AG04450 (cell line): ENCODE results near the gene CORO2B. TPM values are rescaled to one million over a fixed set of nuclear protein-coding genes. Genes with fewer than 3 reads are reported as not detected.

Experiments used
- CTCF ChIA-PET: fragments of 300-600, 350-600 bp; formaldehyde crosslinking; extraction: SDS; loops from one replicate; lab custom pipeline; 2022; ENCODE audit warnings: antibody characterized with exemption, inconsistent platforms; lab: Charles Lee
- POLR2A ChIA-PET: fragments of 350-600 bp; formaldehyde crosslinking; extraction: SDS; loops from one replicate; lab custom pipeline; 2021; ENCODE audit warnings: antibody characterized with exemption, inconsistent platforms; lab: Yijun Ruan, JAX
- DNase-seq: peaks from one replicate; pipeline ENCODE4 v3.0.0-alpha.2; 2011; ENCODE audit warnings: low read depth, low spot score
- H3K27ac ChIP-seq: one replicate; pipeline ENCODE4 v1.5.1; 2012; ENCODE audit warnings: low read depth, low read length, control low read depth
- H3K27me3 ChIP-seq: one replicate; pipeline ENCODE4 v1.6.0; 2012; ENCODE audit warnings: low read length; ENCODE audit not compliant: control insufficient read depth, insufficient read depth
- H3K4me3 ChIP-seq: 2 replicates; pipeline ENCODE4 v1.5.1; 2011; ENCODE audit warnings: mild to moderate bottlenecking, low read depth, low read length, control low read depth
- H3K9me3 ChIP-seq: 2 replicates; pipeline ENCODE4 v1.5.1; 2012; ENCODE audit warnings: low read length; ENCODE audit not compliant: control insufficient read depth, insufficient read depth
- polyA plus RNA-seq: library from polyadenylated mRNA; depleted of rRNA; stranded (reverse); fragments of >200 nt; gene quantifications from 2 replicates; pipeline ENCODE4 v1.2.3, GENCODE V29; 2011
- TF ChIP-seq, protein P1 (sequence below): IDR thresholded peaks from 2 replicates; pipeline ENCODE4 v1.5.1; 2011; ENCODE audit warnings: low read depth, low read length, control low read depth, inconsistent platforms

The CORO2B gene
- polyA plus RNA-seq, 1 experiment = 16.1 TPM

DNA sequence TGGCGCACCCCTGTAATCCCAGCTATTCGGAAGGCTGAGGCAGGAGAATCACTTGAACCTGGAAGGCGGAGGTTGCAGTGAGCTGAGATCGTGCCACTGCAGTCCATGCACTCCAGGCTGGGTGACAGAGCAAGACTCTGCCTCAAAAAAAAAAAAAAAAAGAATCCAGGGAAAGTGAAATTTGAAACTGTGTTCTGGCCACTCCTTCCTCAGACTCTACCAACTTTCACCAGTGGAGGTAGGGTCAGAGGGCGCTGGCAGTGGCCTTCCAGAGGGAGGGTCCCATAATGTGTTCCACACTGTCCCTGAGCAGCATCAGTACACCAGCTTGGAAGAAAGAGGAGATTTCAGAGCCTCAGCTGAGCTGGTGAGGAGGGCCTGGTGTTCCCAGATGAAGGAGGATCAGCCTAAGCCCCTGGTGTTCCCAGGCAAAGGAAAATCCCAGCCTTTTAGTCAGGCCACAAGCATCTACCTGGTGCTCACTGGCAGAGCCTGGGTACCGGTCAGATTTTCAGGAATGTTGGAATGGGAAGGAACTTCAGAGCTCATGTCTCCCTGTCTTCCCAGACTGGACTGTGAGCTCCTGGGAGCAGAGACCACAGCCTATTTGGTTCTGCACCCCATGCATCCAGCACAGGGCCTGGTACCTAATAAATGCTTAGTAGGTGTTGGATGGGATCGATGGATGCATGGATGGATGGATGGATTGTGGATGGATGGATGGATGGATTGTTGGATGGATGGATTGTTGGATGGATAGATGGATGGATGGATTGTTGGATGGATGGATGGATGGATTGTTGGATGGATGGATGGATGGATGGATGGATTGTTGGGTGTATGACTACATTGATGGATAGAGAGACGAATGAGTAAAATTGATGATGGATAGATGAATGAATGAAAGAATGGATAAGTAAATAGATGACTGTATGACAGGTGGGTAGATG is 117.9 kb downstream of the CORO2B start:
- POLR2A ChIA-PET = no interaction called here
- Histone ChIP-seq H3K27ac (no peak overlapping the region), H3K9me3 (no peaks in the 10 kb centered on the region; the same call in 1 of the 2 replicates), H3K4me3 (no peak overlapping the region), H3K27me3 (no peaks in the 10 kb centered on the region)
- TF ChIP-seq, protein P1, sequence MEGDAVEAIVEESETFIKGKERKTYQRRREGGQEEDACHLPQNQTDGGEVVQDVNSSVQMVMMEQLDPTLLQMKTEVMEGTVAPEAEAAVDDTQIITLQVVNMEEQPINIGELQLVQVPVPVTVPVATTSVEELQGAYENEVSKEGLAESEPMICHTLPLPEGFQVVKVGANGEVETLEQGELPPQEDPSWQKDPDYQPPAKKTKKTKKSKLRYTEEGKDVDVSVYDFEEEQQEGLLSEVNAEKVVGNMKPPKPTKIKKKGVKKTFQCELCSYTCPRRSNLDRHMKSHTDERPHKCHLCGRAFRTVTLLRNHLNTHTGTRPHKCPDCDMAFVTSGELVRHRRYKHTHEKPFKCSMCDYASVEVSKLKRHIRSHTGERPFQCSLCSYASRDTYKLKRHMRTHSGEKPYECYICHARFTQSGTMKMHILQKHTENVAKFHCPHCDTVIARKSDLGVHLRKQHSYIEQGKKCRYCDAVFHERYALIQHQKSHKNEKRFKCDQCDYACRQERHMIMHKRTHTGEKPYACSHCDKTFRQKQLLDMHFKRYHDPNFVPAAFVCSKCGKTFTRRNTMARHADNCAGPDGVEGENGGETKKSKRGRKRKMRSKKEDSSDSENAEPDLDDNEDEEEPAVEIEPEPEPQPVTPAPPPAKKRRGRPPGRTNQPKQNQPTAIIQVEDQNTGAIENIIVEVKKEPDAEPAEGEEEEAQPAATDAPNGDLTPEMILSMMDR = no peak
- CTCF ChIA-PET = interaction anchor here (0.6 to 1.1 kb wide), 2 partner anchors 23 to 147 kb away, joined by 3 to 4 read pairs; no protein-coding TSS in a partner anchor
- DNase-seq = no peak

- Histone ChIP-seq H3K4me3 (no peak overlapping the region), H3K27ac (no peak overlapping the region), H3K27me3 (no peaks in the 10 kb centered on the region), H3K9me3 (no peaks in the 10 kb centered on the region; the same call in 1 of the 2 replicates)
- DNase-seq = no peak
- ChIA-PET CTCF (no interaction called here), POLR2A (no interaction called here)
- TF ChIP-seq, protein P1 = no peak
Measured at GRCh38 chr15:68697711-68698690, 119.2 kb downstream of the CORO2B start.

- CTCF ChIA-PET = no interaction called here
- Histone ChIP-seq H3K27ac (no peak overlapping the region), H3K9me3 (no peaks in the 10 kb centered on the region; the same call in 1 of the 2 replicates), H3K4me3 (no peak overlapping the region), H3K27me3 (no peaks in the 10 kb centered on the region)
- TF ChIP-seq, protein P1 = no peak
- POLR2A ChIA-PET = no interaction called here
- no peak for DNase-seq
Measured at GRCh38 chr15:68698708-68699107, 119.9 kb downstream of the CORO2B start.

- Histone ChIP-seq H3K4me3 (no peak overlapping the region), H3K9me3 (no peaks in the 10 kb centered on the region; the same call in 1 of the 2 replicates), H3K27ac (no peak overlapping the region), H3K27me3 (no peaks in the 10 kb centered on the region)
- ChIA-PET POLR2A (no interaction called here), CTCF (no interaction called here)
- no peak for DNase-seq
- TF ChIP-seq, protein P1 = no peak
Measured at GRCh38 chr15:68699124-68699880, 120.5 kb downstream of the CORO2B start.
